Measurements from ENCODE around the gene PTPN13.

Gene PTPN13

GRCh38 chr4:86848732-86849619 is 254.9 kb downstream of the PTPN13 start, which contains the start of gene SLC10A6:
TSS of gene SLC10A6 (minus strand) at chr4:86849384. CDS start at chr4:86849115, 269 bp downstream.
- peak; percentile 34 for DNase-seq (ENCODE audit: low read depth)

GRCh38 chr4:86853209-86853608 is 259.1 kb downstream of the PTPN13 start:
- no peak overlapping the region for H3K4me3 ChIP-seq (ENCODE audit: low read length)
- TF ChIP-seq CTCF (IDR thresholded peaks at IDR 0.05; ENCODE audit: insufficient read depth, low read depth, low read length, missing control alignments): no peak
- DNase-seq (ENCODE audit: low read depth): no peak

More at GRCh38 chr4:86848732-86849619, 254.9 kb downstream of the PTPN13 start, which contains the start of gene SLC10A6:
- TF ChIP-seq CTCF (IDR thresholded peaks at IDR 0.05; ENCODE audit: insufficient read depth, low read depth, low read length, missing control alignments): no peak
- H3K4me3 ChIP-seq (ENCODE audit: low read length): peak within 1 kb of the TSS; percentile 19

GRCh38 chr4:86855572-86855971 is 261.5 kb downstream of the PTPN13 start:
- peak; percentile 84 for DNase-seq (ENCODE audit: low read depth)
- TF ChIP-seq CTCF (IDR thresholded peaks at IDR 0.05; ENCODE audit: insufficient read depth, low read depth, low read length, missing control alignments): peak; percentile 11

GRCh38 chr4:86856896-86857295 is 262.8 kb downstream of the PTPN13 start:
- no peak overlapping the region for H3K4me3 ChIP-seq (ENCODE audit: low read length)
- TF ChIP-seq CTCF (IDR thresholded peaks at IDR 0.05; ENCODE audit: insufficient read depth, low read depth, low read length, missing control alignments): no peak
- no peak for DNase-seq (ENCODE audit: low read depth)

More at GRCh38 chr4:86855572-86855971, 261.5 kb downstream of the PTPN13 start:
- no peak overlapping the region for H3K4me3 ChIP-seq (ENCODE audit: low read length)

- no peak overlapping the region for H3K4me3 ChIP-seq (ENCODE audit: low read length)
- peak; percentile 87 for DNase-seq (ENCODE audit: low read depth)
- no peak for TF ChIP-seq CTCF (IDR thresholded peaks at IDR 0.05; ENCODE audit: insufficient read depth, low read depth, low read length, missing control alignments)
Observed at GRCh38 chr4:86857341-86858052, 263.4 kb downstream of the PTPN13 start.
